Keratinocyte (primary cell): Measurements from ENCODE around the gene CLEC6A. TPM values are rescaled to one million over a fixed set of nuclear protein-coding genes. Genes with fewer than 3 reads are reported as not detected.

Experiments used
- DNase-seq: peaks from one replicate; pipeline ENCODE4 v3.0.0-alpha.2; 2011; ENCODE audit warnings: low read depth, missing footprints, low spot score
- FAIRE-seq: peaks from 2 replicates; lab custom pipeline; 2011; peaks lifted over from hg19 to GRCh38; lab: Jason Lieb, UNC
- H2AFZ ChIP-seq: 2 replicates; pipeline ENCODE4 v1.6.0; 2012; ENCODE audit warnings: low read length, control low read depth, inconsistent platforms; ENCODE audit not compliant: control insufficient read depth
- H3K27ac ChIP-seq: 2 replicates; pipeline ENCODE4 v1.5.1; 2011; ENCODE audit warnings: low read length; ENCODE audit not compliant: control insufficient read depth, insufficient read depth
- H3K27me3 ChIP-seq: 3 replicates; pipeline ENCODE4 v1.6.0; 2011; ENCODE audit warnings: low read length; ENCODE audit not compliant: control insufficient read depth, insufficient read depth; ENCODE audit errors: extremely low read depth
- H3K36me3 ChIP-seq, 2 experiments: 2 replicates in 1 of 2; 3 replicates in 1 of 2; pipeline ENCODE4 v1.5.1; 2011; ENCODE audit warnings: low read length in 2 of 2, mild to moderate bottlenecking in 1 of 2; ENCODE audit not compliant: control insufficient read depth in 2 of 2, insufficient read depth in 2 of 2; ENCODE audit errors: extremely low read depth in 1 of 2
- H3K4me1 ChIP-seq: 3 replicates; pipeline ENCODE4 v1.5.1; 2011; ENCODE audit warnings: low read length; ENCODE audit not compliant: control insufficient read depth, insufficient read depth; ENCODE audit errors: extremely low read depth
- H3K4me2 ChIP-seq: 3 replicates; pipeline ENCODE4 v1.6.0; 2011; ENCODE audit warnings: low read depth, low read length; ENCODE audit not compliant: control insufficient read depth, insufficient read depth; ENCODE audit errors: extremely low read depth
- H3K4me3 ChIP-seq, 3 experiments: fragments of 200-600 bp in 1 of 3; sonication (generic) in 1 of 3; 2 replicates in 2 of 3; 3 replicates in 1 of 3; pipeline ENCODE4 v1.5.1; 2011 to 2016; ENCODE audit warnings: low read length in 3 of 3, mild to moderate bottlenecking in 3 of 3, control low read depth in 2 of 3, inconsistent platforms in 1 of 3, low read depth in 1 of 3, mixed read lengths in 1 of 3, mixed run types in 1 of 3, moderate library complexity in 1 of 3; ENCODE audit not compliant: control insufficient read depth in 2 of 3, insufficient read depth in 2 of 3; ENCODE audit errors: extremely low read depth in 1 of 3
- H3K79me2 ChIP-seq: 2 replicates; pipeline ENCODE4 v1.6.0; 2012; ENCODE audit warnings: low read length; ENCODE audit not compliant: control insufficient read depth, insufficient read depth
- H3K9ac ChIP-seq: 3 replicates; pipeline ENCODE4 v1.6.0; 2011; ENCODE audit warnings: low read length; ENCODE audit not compliant: control insufficient read depth, insufficient read depth; ENCODE audit errors: extremely low read depth
- H3K9me1 ChIP-seq: 3 replicates; pipeline ENCODE4 v1.6.0; 2011; ENCODE audit warnings: low read length; ENCODE audit not compliant: control insufficient read depth, insufficient read depth; ENCODE audit errors: extremely low read depth
- H3K9me3 ChIP-seq: 2 replicates; pipeline ENCODE4 v1.5.1; 2012; ENCODE audit warnings: low read depth, low read length; ENCODE audit not compliant: control insufficient read depth
- H4K20me1 ChIP-seq: 3 replicates; pipeline ENCODE4 v1.6.0; 2011; ENCODE audit warnings: low read length; ENCODE audit not compliant: control insufficient read depth, insufficient read depth; ENCODE audit errors: extremely low read depth
- CTCF ChIP-seq, 3 experiments: IDR thresholded peaks in 1 of 3; conservative IDR thresholded peaks in 1 of 3; optimal IDR thresholded peaks in 1 of 3; 2 replicates in 2 of 3; 3 replicates in 1 of 3; pipeline versions ENCODE3 to v1.5.1; 2011; ENCODE audit warnings: low read length in 3 of 3, mild to moderate bottlenecking in 3 of 3, moderate library complexity in 2 of 3, control low read depth in 1 of 3, inconsistent platforms in 1 of 3; ENCODE audit not compliant: insufficient read depth in 2 of 3; ENCODE audit errors: extremely low read depth in 1 of 3
- EZH2 ChIP-seq: IDR thresholded peaks from one replicate; pipeline ENCODE4 v1.6.1; 2012; ENCODE audit warnings: inconsistent platforms, mild to moderate bottlenecking, low read length, moderate library complexity
- dilution Hi-C: fragments of 300-500 bp; cut with MboI; formaldehyde crosslinking; loops from one replicate; pipeline ENCODE4 v1.7.0; 2020; ENCODE audit warnings: low sequenced_read_pairs; ENCODE audit not compliant: extremely low pct_ligation_motif_present
- polyA plus RNA-seq, 5 experiments: library from polyadenylated mRNA; depleted of rRNA in 3 of 5; stranded (reverse) in 3 of 5; stranded (forward) in 1 of 5; unstranded in 1 of 5; fragments of >200 nt; gene quantifications; 1 replicate in 1 of 5; 2 replicates in 3 of 5; 3 replicates in 1 of 5; pipeline versions ENCODE4 v1.2.1 to v1.2.3, GENCODE V29; 2011 to 2012; ENCODE audit warnings: missing spikeins in 2 of 5, low read depth in 1 of 5, low replicate concordance in 1 of 5

Gene CLEC6A
- polyA plus RNA-seq, 1 donor (not counting 4 experiments of a cell fraction or from before 2014, with no cell fraction given) = not detected

GRCh38 chr12:8475508-8476203, 19.9 kb downstream of the CLEC6A start:
- TF ChIP-seq CTCF (optimal IDR thresholded peaks at IDR 0.05 in 1 of 3, IDR thresholded peaks at IDR 0.05 in 1 of 3, conservative IDR thresholded peaks at IDR 0.05 in 1 of 3; ENCODE audit: extremely low read depth in 1 of 3, insufficient read depth in 2 of 3, low read length in 3 of 3) (no peak), EZH2 (no peak)
- no peak overlapping the region for H3K4me2 ChIP-seq
- no peak for FAIRE-seq
- H3K4me3 ChIP-seq = no peak overlapping the region
- no peaks in the 10 kb centered on the region for H3K9me3 ChIP-seq
- no peak for DNase-seq
- no peaks in the 10 kb centered on the region for H4K20me1 ChIP-seq
- H3K36me3 ChIP-seq = no peaks in the 10 kb centered on the region
- H3K4me1 ChIP-seq = no peaks in the 10 kb centered on the region
- no peak overlapping the region for H3K27ac ChIP-seq
- H3K9ac ChIP-seq = no peak overlapping the region
- H2AFZ ChIP-seq = no peak overlapping the region
- H3K27me3 ChIP-seq = no peaks in the 10 kb centered on the region
- no peaks in the 10 kb centered on the region for H3K79me2 ChIP-seq
- H3K9me1 ChIP-seq = no peaks in the 10 kb centered on the region
- dilution Hi-C loops = no loop called here

GRCh38 chr12:8482571-8483061, 26.9 kb downstream of the CLEC6A start:
- Histone ChIP-seq H3K4me2 (no peak overlapping the region), H3K9me1 (no peaks in the 10 kb centered on the region), H2AFZ (no peak overlapping the region), H4K20me1 (no peaks in the 10 kb centered on the region), H3K9ac (no peak overlapping the region), H3K27ac (no peak overlapping the region), H3K4me3 (no peak overlapping the region), H3K4me1 (no peaks in the 10 kb centered on the region), H3K36me3 (no peaks in the 10 kb centered on the region), H3K9me3 (no peaks in the 10 kb centered on the region), H3K79me2 (no peaks in the 10 kb centered on the region), H3K27me3 (no peaks in the 10 kb centered on the region)
- dilution Hi-C loops = no loop called here
- FAIRE-seq = no peak
- DNase-seq = no peak
- no peak for TF ChIP-seq CTCF (optimal IDR thresholded peaks at IDR 0.05 in 1 of 3, IDR thresholded peaks at IDR 0.05 in 1 of 3, conservative IDR thresholded peaks at IDR 0.05 in 1 of 3; ENCODE audit: extremely low read depth in 1 of 3, insufficient read depth in 2 of 3, low read length in 3 of 3)
- TF ChIP-seq EZH2 = no peak
